ENCODE data around the gene ATL3. TPM values are rescaled to one million over a fixed set of nuclear protein-coding genes. Genes with fewer than 3 reads are reported as not detected.

The ATL3 gene
- total RNA-seq, 1 donor from 2014 or later, result 31.8 TPM

Other genes starting within 250 kb of the ATL3 start
- not detected in 2 replicates for gene PLAAT5, start 180.2 kb downstream of the ATL3 start, total RNA-seq
- not detected in 2 replicates for gene LGALS12, start 165.3 kb downstream of the ATL3 start, total RNA-seq
- gene PLAAT4, start 134.6 kb downstream of the ATL3 start, total RNA-seq, result 3.9 and 4.7 TPM in 2 replicates
- gene PLAAT2, start 108.0 kb downstream of the ATL3 start, total RNA-seq, result not detected in 2 replicates
- gene PLAAT3, start 56.9 kb downstream of the ATL3 start, total RNA-seq, result 0.82 and 1.2 TPM in 2 replicates
- 16.2 and 18.5 TPM in 2 replicates for gene RTN3, start 10.1 kb upstream of the ATL3 start, total RNA-seq
- 11.2 and 12.5 TPM in 2 replicates for gene ZFTA, start 97.4 kb upstream of the ATL3 start, total RNA-seq
- 18.7 and 20.8 TPM in 2 replicates for gene SPINDOC, start 142.1 kb upstream of the ATL3 start, total RNA-seq
- 39.2 and 41.5 TPM in 2 replicates for gene MARK2, start 167.7 kb upstream of the ATL3 start, total RNA-seq
- gene RCOR2, start 245.8 kb upstream of the ATL3 start, total RNA-seq, result not detected in 2 replicates

All from activated B cell treated with CpG ODN at 0.5 μM for 24 hours (primary cell).